D721Med (cell line): Measurements from ENCODE around the gene RAB11A.

Source experiments
- DNase-seq: peaks from one replicate; pipeline ENCODE4 v3.0.0; 2011; ENCODE audit warnings: low spot score; ENCODE audit not compliant: insufficient read length
- FAIRE-seq: peaks from 2 replicates; lab custom pipeline; 2011; peaks lifted over from hg19 to GRCh38; lab: Jason Lieb, UNC
- TF ChIP-seq, protein P1 (sequence below): IDR thresholded peaks from 2 replicates; pipeline ENCODE4 v1.5.1; 2012; ENCODE audit warnings: mild to moderate bottlenecking, control low read depth; ENCODE audit not compliant: insufficient read depth; ENCODE audit errors: missing control alignments

The RAB11A gene

GRCh38 chr15:65910341-65910740 is 41.0 kb downstream of the RAB11A start:
- TF ChIP-seq, protein P1, sequence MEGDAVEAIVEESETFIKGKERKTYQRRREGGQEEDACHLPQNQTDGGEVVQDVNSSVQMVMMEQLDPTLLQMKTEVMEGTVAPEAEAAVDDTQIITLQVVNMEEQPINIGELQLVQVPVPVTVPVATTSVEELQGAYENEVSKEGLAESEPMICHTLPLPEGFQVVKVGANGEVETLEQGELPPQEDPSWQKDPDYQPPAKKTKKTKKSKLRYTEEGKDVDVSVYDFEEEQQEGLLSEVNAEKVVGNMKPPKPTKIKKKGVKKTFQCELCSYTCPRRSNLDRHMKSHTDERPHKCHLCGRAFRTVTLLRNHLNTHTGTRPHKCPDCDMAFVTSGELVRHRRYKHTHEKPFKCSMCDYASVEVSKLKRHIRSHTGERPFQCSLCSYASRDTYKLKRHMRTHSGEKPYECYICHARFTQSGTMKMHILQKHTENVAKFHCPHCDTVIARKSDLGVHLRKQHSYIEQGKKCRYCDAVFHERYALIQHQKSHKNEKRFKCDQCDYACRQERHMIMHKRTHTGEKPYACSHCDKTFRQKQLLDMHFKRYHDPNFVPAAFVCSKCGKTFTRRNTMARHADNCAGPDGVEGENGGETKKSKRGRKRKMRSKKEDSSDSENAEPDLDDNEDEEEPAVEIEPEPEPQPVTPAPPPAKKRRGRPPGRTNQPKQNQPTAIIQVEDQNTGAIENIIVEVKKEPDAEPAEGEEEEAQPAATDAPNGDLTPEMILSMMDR, result no peak
- DNase-seq (no peak), FAIRE-seq (no peak)

GRCh38 chr15:65912235-65912634 is 42.9 kb downstream of the RAB11A start:
- DNase-seq (no peak), FAIRE-seq (no peak)

DNA sequence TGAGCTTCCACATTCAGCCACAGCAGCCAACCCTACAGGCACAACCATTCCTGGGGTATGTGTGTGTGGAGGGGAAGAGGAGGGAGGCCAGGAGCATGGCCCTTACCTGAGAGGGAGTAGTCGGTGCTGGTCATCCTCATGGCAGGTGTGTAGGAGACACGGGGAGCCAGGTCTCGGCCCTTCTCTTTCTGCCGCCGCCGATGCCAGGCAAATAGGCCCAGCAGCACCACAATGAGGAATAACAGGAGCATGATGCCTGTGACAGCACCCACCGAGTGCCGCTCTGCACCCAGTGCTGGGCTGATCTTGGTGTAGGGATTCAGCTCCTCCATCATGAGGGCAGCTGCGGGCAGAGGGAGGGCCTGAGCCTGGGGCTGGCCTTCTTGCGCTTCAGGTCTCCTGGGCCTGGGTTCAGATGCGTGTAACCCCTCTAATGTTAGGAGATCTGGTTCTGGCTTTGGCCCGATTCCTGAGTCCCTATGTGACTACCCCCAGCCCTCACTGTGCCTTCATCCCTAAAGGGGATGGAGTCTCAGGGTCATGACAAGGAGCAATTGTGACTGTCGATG is 44.4 kb downstream of the RAB11A start:
- TF ChIP-seq, protein P1, result no peak
- DNase-seq (no peak), FAIRE-seq (no peak)

More at GRCh38 chr15:65912235-65912634, 42.9 kb downstream of the RAB11A start:
- TF ChIP-seq, protein P1, result no peak

- FAIRE-seq, result no peak
- DNase-seq, result no peak
- TF ChIP-seq, protein P1, result no peak
These were observed 45.1 kb downstream of the RAB11A start for GRCh38 chr15:65914386-65914785.

GRCh38 chr15:65914981-65915925 is 46.0 kb downstream of the RAB11A start:
- TF ChIP-seq, protein P1, result no peak
- no peak for FAIRE-seq
- DNase-seq, result no peak

DNA sequence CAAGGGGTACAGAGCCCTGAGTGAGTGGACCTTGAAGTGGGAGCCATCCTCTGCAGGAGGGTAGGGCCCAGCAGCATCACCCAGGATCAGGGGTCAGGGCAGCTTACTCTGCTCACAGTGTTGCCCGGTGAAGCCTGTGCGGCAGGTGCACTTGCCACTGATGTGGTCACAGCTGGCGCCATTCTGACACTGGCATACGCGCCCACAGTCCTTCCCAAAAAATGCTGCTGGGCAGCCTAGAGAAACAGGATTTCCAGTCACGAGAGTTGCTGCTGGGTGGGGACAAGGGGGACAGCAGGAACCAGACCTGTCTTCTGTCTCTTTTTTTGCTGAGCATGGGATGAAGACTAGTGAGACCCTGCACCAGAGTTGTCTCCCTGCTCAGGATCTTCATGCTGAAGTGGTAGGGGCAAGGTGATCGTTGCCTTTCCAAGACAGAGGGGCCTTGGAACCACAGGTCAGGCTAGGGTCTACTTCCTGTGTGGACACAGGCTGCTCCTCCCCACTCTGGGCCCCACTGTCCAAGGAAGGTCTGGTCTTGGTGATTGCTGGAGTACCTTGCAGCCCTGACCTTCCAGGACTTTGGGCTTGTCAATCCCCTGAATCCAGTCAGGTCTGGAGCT is 46.9 kb downstream of the RAB11A start:
- FAIRE-seq (no peak), DNase-seq (no peak)
- TF ChIP-seq, protein P1, result no peak
